Muscle layer of duodenum (tissue), 2 donors: ENCODE data around the gene ATP9B.
"Not testable (repeated sequence)": the region's sequence is repeated elsewhere in the genome, so short reads cannot be mapped to it uniquely, and the experiment has no call there.

Source experiments
- H3K27ac ChIP-seq: one replicate; pipeline ENCODE4 v1.7.0; 2013; ENCODE audit warnings: mild to moderate bottlenecking, low read length
- H3K27me3 ChIP-seq: one replicate; pipeline ENCODE4 v1.7.0; 2013; ENCODE audit warnings: low read depth, mild to moderate bottlenecking, control low read depth, low read length
- H3K36me3 ChIP-seq, 2 donors: one replicate each; pipeline ENCODE4 v1.7.0; 2013; ENCODE audit warnings: low read length in 2 of 2, control low read depth in 1 of 2, mild to moderate bottlenecking in 1 of 2; ENCODE audit not compliant: insufficient read depth in 2 of 2, control insufficient read depth in 1 of 2
- H3K4me1 ChIP-seq, 2 donors: one replicate each; pipeline ENCODE4 v1.7.0; 2013; ENCODE audit warnings: low read length in 2 of 2, mild to moderate bottlenecking in 2 of 2, control low read depth in 1 of 2, moderate library complexity in 1 of 2; ENCODE audit not compliant: insufficient read depth in 2 of 2, control insufficient read depth in 1 of 2
- H3K4me3 ChIP-seq, 2 donors: one replicate each; pipeline ENCODE4 v1.7.0; 2013; ENCODE audit warnings: low read length in 2 of 2, low read depth in 1 of 2, mild to moderate bottlenecking in 1 of 2
- H3K9me3 ChIP-seq, 2 donors: one replicate each; pipeline ENCODE4 v1.7.0; 2013; ENCODE audit warnings: low read length in 2 of 2, control low read depth in 1 of 2, mild to moderate bottlenecking in 1 of 2; ENCODE audit not compliant: control insufficient read depth in 1 of 2
- donor health status: healthy.

ATP9B gene

DNA sequence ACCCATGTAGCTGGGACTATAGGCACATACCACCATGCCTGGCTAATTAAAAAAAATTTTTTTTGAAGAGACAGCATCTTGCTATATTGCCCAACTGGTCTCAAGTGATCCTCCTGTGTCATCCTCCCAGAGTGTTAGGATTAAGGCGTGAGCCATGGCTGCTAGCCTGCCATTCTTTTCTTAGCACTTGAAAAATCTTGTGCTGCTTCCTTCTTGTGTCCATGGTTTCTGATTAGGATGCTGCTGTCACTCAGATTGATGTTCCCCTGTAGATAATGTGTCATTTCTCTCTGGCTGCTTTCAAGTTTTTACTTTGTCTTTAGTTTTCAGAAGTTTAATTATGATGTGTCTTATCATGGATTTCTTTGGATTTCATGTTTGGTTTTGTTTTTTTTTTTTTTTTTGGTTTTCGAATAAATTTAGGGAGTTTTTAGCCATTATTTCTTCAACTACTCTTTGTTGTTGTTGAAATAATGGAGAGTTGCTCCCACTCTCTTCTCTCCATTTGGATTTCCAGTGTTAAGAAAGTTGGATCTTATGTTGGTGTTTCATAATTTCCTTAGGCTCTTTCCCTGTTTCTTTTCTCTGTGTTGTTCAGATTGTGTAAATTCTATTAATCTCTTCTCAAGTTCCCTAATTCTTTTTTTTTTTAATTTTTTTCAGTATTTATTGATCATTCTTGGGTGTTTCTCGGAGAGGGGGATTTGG, 2.5 kb downstream of the ATP9B start:
- no peaks in the 10 kb centered on the region for H3K27me3 ChIP-seq
- H3K4me1 ChIP-seq = peaks cover 6 to 15% of the 10 kb centered on the region in 2 donors
- no peak overlapping the region for H3K27ac ChIP-seq
- no peak overlapping the region for H3K4me3 ChIP-seq
- H3K36me3 ChIP-seq = no peaks in the 10 kb centered on the region
- H3K9me3 ChIP-seq = no peaks in the 10 kb centered on the region

DNA sequence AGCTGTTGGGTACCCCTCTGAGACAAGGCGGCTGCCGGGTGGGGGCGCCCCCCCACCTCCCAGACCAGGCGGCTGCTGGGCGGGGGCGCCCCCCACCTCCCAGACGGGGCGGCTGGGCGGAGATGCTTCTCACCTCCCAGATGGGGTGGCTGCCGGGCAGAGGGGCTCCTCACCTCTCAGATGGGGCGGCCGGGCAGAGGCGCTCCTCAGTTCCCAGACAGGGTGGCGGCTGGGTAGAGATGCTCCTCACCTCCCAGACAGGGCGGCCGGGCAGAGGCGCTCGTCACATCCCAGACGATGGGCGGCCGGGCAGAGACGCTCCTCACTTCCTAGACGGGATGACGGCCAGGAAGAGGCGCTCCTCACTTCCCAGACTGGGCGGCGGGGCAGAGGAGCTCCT, 3.5 kb downstream of the ATP9B start:
- not testable (repeated sequence) for H3K27me3 ChIP-seq, H3K27ac ChIP-seq, H3K9me3 ChIP-seq, H3K36me3 ChIP-seq, H3K4me3 ChIP-seq
- peaks cover 6 to 15% of the 10 kb centered on the region in 2 donors for H3K4me1 ChIP-seq

DNA sequence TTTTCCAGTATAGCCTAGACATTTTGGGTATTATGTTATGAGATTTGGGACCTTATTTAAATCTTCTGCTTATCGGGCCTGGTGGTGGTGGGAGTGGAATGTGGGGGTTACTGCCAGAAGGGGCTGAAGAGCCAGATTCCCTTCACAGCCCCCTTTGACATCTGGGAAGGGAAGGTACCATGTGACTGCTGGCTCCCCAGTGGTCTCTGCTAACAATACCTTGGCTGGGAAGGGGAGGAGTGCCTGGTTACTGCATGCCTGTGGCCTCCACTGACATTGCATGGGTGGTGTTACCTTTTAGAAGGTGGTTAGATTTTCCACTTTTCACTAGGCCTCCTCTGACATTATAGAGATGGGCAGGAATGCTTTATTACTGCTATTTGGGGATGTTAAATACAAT, 8.0 kb downstream of the ATP9B start:
- no peaks in the 10 kb centered on the region for H3K36me3 ChIP-seq
- no peaks in the 10 kb centered on the region for H3K4me1 ChIP-seq
- no peaks in the 10 kb centered on the region for H3K9me3 ChIP-seq
- H3K27ac ChIP-seq = no peak overlapping the region
- H3K27me3 ChIP-seq = no peaks in the 10 kb centered on the region
- H3K4me3 ChIP-seq = no peak overlapping the region

DNA sequence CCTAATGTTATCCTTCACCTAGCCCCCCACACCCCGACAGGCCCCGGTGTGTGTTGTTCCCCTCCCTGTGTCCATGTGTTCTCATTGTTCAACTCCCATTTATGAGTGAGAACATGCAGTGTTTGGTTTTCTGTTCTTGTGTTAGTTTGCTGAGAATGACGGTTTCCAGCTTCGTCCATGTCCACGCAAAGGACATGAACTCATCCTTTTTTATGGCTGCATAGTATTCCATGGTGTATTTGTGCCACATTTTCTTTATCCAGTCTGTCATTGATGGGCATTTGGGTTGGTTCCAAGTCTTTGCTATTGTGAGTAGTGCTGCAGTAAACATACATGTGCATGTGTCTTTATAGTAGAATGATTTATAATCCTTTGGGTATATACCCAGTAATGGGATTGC, 9.6 kb downstream of the ATP9B start:
- H3K4me1 ChIP-seq, H3K27ac ChIP-seq, H3K4me3 ChIP-seq, H3K9me3 ChIP-seq, H3K27me3 ChIP-seq, H3K36me3 ChIP-seq: not testable (repeated sequence)

DNA sequence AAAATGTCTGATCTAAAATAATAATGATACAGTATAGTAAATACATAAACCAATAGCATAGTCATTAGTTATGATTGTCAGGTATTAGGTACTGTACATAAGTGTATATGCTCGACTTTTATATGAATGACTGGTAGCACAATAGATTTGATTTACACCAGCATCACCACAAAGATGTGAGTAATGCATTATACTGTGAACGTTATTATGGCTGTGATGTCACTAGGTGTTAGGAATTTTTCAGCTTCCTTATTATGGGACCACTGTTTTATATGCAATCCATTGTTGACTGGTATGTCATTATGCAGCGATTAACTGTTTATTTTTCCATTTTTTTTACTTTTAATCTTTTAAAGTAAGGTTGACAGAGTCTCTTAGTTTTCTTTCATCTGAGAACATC, 23.7 kb downstream of the ATP9B start:
- H3K27ac ChIP-seq = no peak overlapping the region

DNA sequence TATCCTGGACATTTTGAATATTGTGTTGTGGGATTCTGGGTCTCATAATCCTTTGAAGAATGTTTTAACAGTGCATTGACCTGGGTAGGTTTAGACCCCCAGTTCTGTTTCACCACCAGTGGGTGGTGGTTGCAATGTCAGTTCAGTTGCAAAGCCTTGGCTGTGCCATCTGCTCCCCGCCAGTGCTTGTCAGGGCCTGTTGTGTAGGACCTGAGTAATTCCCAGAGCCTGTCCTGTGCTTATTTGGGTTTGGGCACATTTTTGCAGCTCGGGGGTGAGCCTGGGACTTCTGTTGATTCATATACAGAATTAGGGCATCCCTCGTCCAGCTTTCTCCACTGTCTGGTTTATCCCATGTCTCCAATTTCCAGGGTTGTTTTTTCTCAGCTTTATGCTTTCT, 24.8 kb downstream of the ATP9B start:
- peaks cover 0 to 4% of the 10 kb centered on the region in 2 donors for H3K4me1 ChIP-seq
- no peak overlapping the region for H3K4me3 ChIP-seq
- no peak overlapping the region for H3K27ac ChIP-seq
- H3K9me3 ChIP-seq = peaks cover 0 to 5% of the 10 kb centered on the region in 2 donors
- H3K36me3 ChIP-seq = no peaks in the 10 kb centered on the region
- no peaks in the 10 kb centered on the region for H3K27me3 ChIP-seq

More for the DNA sequence above, 23.7 kb downstream of the ATP9B start:
- Histone ChIP-seq H3K4me1 (peaks cover 0 to 4% of the 10 kb centered on the region in 2 donors), H3K4me3 (no peak overlapping the region), H3K9me3 (peaks cover 0 to 5% of the 10 kb centered on the region in 2 donors), H3K36me3 (no peaks in the 10 kb centered on the region), H3K27me3 (no peaks in the 10 kb centered on the region)

DNA sequence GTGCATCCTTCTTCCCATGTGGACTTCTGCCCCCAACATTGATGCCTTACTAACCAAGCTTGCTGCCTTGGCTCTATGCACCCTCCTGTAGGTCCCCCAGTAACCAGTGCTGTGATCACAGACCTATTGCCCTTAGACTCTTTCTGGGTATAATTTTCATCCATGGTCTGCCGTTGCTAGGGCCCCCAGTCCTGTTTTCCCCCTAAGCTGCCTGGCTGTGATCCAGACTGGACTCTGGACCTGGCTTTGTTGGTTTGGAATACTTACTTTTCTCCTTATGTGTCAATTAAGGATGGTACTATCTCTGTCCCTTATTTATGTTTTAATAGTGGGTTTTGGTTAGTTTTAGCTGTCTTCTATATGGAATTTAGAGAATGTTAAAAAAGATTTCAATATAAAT, 26.0 kb downstream of the ATP9B start:
- no peak overlapping the region for H3K27ac ChIP-seq
- H3K27me3 ChIP-seq = no peaks in the 10 kb centered on the region
- H3K36me3 ChIP-seq = no peaks in the 10 kb centered on the region
- H3K4me3 ChIP-seq = no peak overlapping the region
- H3K4me1 ChIP-seq = peaks cover 0 to 4% of the 10 kb centered on the region in 2 donors
- H3K9me3 ChIP-seq = peaks cover 0 to 5% of the 10 kb centered on the region in 2 donors

DNA sequence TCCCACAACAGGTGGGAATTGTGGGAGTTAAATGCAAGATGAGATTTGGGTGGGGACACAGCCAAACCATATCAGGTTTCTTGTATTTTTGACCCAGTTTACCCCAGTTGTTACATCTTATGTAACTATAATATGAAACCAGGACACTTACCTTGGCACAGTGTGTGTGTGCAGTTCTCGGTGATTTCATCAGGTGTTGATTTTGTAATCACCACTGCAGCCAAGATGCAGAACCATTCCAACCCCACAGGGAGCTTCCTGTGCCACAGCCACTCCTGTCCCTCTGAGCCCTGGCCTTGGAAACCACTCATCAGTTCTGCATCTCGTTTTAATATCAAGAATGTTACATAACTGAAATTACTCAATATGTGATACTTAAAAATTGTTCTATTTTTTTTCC, 31.8 kb downstream of the ATP9B start:
- no peaks in the 10 kb centered on the region for H3K4me1 ChIP-seq
- no peaks in the 10 kb centered on the region for H3K27me3 ChIP-seq
- H3K36me3 ChIP-seq = no peaks in the 10 kb centered on the region
- H3K4me3 ChIP-seq = no peak overlapping the region
- H3K27ac ChIP-seq = no peak overlapping the region
- H3K9me3 ChIP-seq = no peaks in the 10 kb centered on the region

DNA sequence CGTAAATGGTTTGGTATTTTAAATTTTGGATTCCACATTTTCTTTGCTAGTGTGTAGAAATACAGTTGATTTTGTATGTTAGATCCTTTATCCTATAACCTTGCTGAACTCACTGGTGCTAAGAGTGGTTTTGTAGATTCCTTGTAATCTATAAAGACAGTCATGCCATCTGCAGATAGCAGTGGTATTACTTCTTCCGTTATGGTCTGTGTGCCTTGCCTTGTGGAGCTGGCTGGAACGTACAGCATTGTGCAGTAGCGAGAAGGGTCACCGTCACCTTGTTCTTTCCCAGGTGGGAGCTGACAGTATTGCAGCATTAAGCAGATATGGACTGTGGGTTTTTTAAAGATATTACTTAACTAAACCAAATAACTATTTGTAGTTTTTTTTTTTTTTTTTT, 33.7 kb downstream of the ATP9B start:
- H3K27ac ChIP-seq = no peak overlapping the region
- no peaks in the 10 kb centered on the region for H3K36me3 ChIP-seq
- H3K4me3 ChIP-seq = no peak overlapping the region
- H3K27me3 ChIP-seq = no peaks in the 10 kb centered on the region
- peaks cover 0 to 1% of the 10 kb centered on the region in 2 donors for H3K4me1 ChIP-seq
- H3K9me3 ChIP-seq = no peaks in the 10 kb centered on the region

DNA sequence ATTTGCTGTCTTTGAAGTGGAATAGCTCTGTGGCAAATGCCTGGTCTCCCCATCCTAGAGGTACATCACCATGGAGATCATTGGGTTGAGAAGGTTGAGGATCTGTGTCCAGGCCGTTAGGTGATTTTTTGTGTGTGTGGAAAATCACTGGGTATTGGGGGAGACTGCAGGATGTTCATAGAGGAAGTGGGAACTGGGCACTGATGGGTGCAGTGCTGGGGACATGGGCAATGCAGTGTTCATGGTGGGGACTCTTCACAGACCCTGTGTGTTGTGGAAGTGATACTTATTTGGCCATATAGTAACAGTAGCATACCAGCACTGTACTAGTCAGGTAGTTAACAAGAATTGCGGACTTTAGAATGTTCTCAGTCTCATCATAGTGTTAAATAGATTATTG, 34.9 kb downstream of the ATP9B start:
- Histone ChIP-seq H3K27me3 (no peaks in the 10 kb centered on the region), H3K9me3 (no peaks in the 10 kb centered on the region), H3K27ac (no peak overlapping the region), H3K36me3 (no peaks in the 10 kb centered on the region), H3K4me3 (no peak overlapping the region), H3K4me1 (peaks cover 0 to 11% of the 10 kb centered on the region in 2 donors)

DNA sequence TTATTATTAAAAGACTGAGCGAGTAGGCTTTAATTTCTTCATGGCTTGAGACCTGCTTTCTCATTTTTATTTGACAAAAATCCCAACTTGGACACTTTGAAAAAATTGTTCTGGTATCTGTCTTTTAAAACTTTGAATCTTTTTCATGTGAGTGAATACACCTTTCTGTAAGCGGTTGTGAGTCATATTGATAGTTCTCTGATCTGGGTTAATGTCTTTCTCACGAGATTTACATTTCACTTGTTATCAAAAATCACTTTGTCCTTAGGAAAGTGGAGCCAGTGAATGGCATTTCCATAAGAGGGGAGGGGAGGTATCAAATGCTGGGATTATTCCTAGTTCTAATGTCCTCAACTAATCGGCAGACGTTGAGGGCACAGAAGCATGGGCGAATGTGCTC, 36.3 kb downstream of the ATP9B start:
- H3K27ac ChIP-seq = no peak overlapping the region
- no peaks in the 10 kb centered on the region for H3K9me3 ChIP-seq
- H3K27me3 ChIP-seq = no peaks in the 10 kb centered on the region
- H3K36me3 ChIP-seq = no peaks in the 10 kb centered on the region
- H3K4me1 ChIP-seq = peaks cover 0 to 11% of the 10 kb centered on the region in 2 donors
- H3K4me3 ChIP-seq = no peak overlapping the region

DNA sequence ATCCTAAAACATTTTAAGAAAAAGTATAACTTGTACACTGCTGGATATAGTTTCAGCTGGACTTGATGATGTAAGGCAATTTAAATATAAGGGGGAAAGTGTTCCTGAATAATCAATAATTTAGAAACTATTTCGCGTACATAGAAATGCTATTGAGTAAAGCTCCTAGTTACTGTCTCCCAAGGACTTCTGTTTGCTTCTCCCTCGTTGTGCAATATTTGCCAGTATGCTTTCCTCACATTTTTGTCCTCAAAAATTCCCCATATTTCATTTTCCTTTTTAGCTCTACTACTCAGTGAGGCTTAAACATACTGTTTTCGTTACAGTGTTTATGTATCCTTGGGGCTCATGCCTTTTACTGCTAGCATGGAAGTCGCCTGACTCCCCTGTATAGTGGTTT, 36.9 kb downstream of the ATP9B start:
- Histone ChIP-seq H3K27ac (no peak overlapping the region), H3K4me1 (peaks cover 0 to 11% of the 10 kb centered on the region in 2 donors), H3K9me3 (no peaks in the 10 kb centered on the region), H3K27me3 (no peaks in the 10 kb centered on the region), H3K4me3 (no peak overlapping the region), H3K36me3 (no peaks in the 10 kb centered on the region)
